ENCODE data around the gene ELFN2.

DNA sequence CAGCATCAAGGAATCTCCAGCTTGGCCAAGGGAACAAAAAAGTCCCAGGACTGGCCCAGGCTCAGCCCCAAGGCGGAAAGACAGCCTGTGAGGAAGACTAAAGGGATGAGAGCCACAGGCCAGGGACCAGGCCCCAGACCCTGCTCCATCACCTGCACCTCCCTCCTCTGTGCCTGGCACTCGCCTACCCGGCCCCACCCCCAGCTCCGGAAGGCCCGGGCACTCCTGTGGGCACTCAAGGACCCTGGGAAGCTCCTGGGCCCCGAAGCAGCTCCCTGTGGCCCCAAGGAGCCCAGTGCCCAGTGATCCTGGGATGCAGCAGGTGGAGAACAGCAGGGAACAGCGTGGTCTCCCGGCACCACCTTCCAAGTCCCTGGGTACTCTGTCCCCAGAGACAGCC, 18.2 kb downstream of the ELFN2 start:
- no peak for TF ChIP-seq CTCF (IDR thresholded peaks at IDR 0.05)
- no peak for TF ChIP-seq POLR2A (IDR thresholded peaks at IDR 0.05)
